Fibroblast of skin of right quadriceps (primary cell): ENCODE results near the gene GAPVD1.
"Not testable (repeated sequence)": the region's sequence is repeated elsewhere in the genome, so short reads cannot be mapped to it uniquely, and the experiment has no call there.

Experiments
- DNase-seq: peaks from one replicate; pipeline ENCODE4 v3.0.0-alpha.2; 2013

The GAPVD1 gene

DNA sequence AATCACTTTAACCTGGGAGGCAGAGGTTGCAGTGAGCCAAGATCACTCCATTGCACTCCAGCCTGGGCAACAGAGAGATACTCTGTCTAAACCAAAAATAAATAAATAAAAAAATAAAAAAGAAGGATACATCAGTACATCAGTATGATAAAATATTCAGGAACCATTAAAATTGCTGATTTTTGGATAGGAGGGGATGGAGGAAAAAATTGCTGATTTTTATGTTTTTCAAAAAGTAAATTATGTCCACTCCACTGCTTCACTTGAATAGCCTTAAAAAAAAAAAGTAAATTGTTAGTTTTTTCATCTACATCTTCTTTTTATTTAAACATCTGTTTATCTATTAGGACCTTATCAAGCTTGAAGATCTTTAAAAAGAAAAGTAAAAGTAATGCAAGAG, 7.4 kb upstream of the GAPVD1 start:
- DNase-seq = no peak

- DNase-seq = no peak
Observed at GRCh38 chr9:125255781-125256391, 5.7 kb upstream of the GAPVD1 start.

DNA sequence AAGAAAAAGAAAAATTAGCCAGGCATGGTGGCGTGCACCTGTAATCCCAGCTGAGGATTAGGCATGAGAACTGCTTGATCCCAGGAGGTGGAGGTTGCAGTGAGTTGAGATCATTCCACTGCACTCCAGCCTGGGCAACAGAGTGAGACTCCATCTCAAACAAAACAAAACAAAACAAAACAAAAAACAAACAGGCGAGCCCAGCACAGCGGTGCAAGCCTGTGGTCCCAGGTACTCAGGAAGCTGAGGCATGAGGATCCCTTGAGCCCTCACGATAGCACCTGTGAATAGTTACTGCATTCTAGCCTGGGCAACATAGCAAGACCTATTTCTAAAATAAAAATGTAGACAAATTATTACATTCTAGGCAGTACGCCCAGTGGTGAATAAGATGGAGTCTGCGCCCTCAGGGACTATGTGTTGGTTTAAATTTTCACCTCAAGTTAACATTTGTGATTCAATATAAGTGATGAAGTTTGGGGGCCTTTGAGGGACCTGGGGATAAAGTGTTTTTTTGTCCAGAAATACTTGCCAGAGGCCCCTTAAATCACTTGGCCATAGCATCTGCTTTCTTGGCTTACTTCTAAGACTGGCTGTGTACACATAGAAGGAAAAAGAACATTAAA, 3.4 kb upstream of the GAPVD1 start:
- DNase-seq = no peak

DNA sequence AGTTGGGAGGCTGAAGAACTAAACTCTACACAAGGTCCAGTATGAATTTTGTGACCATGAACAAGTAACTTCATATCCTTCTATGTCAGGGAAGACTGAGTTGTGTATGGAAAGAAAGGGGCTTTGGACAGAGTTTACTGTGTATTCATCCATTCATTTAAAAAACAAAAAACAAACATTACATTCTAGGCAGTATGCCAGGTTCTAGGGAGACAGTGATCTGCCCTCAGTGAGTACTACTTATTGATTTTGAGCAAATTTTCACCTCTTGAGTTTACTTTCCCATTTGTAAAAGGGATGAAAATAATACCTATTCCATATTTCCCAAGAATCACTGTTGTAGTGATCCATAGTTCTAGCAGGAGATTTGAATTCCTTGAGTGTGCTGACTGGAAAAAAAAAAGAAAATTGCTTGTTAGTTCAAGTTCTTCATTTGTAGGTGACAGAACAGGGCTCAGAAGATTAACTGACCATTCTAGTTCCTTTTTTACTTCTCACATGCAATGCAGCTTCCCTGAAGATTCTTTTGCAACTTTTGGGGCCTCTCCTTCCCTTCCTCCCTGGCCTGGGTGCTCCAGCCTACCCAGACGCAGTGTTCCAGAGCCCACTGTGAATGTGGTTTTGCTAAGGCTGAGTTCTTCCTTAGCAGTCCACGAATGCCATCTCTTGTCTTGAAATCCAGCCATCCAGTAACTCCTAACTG, 2.6 kb upstream of the GAPVD1 start:
- no peak for DNase-seq

- DNase-seq = no peak
Observed at GRCh38 chr9:125260561-125260960, 1.1 kb upstream of the GAPVD1 start.

GRCh38 chr9:125262294-125262991, 817 bp downstream of the GAPVD1 start:
- no peak for DNase-seq

DNA sequence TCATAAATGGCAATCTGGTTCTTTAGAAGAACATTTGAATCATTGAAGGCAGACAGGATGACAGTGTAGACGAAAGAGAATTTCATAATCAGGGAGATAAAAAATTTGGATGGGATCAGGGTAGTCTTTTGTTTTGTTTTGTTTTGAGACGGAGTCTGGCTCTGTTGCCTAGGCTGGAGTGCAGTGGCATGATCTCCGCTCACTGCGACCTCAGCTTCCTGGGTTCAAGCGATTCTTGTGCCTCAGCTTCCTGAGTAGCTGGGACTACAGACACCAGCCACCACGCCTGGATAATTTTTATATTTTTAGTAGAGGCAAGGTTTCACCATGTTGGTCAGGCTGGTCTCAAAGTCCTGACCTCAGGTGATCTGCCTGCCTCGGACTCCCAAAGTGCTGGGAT, 2.4 kb downstream of the GAPVD1 start:
- not testable (repeated sequence) for DNase-seq

GRCh38 chr9:125268394-125269013, 6.9 kb downstream of the GAPVD1 start:
- no peak for DNase-seq

GRCh38 chr9:125269014-125269397, 7.4 kb downstream of the GAPVD1 start:
- no peak for DNase-seq

DNA sequence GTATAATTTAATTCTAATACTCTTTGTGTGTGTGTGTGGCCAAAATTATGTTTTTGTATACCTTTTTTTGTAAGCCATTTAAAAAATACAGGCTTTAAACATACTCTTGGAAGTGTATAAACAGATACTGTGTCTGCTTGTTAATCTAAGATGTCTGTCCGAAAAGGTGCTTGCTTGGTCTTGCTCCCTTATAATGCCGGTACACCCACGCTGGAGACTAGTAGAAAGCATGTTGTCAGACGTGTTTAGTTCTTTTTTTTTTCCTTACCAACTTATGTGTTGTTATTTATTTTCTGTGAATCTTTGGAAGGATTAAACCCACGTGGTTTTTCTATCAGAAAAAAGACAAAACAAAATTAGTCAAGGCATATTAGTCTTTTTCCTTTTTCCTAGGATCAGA, 9.5 kb downstream of the GAPVD1 start:
- no peak for DNase-seq

GRCh38 chr9:125272697-125273096, 11.1 kb downstream of the GAPVD1 start:
- no peak for DNase-seq

- DNase-seq = no peak
Observed at GRCh38 chr9:125276771-125277170, 15.1 kb downstream of the GAPVD1 start.

- DNase-seq = no peak
Observed at GRCh38 chr9:125277411-125277810, 15.8 kb downstream of the GAPVD1 start.

- peak; percentile 14 for DNase-seq
Observed at GRCh38 chr9:125280945-125281344, 19.3 kb downstream of the GAPVD1 start.

DNA sequence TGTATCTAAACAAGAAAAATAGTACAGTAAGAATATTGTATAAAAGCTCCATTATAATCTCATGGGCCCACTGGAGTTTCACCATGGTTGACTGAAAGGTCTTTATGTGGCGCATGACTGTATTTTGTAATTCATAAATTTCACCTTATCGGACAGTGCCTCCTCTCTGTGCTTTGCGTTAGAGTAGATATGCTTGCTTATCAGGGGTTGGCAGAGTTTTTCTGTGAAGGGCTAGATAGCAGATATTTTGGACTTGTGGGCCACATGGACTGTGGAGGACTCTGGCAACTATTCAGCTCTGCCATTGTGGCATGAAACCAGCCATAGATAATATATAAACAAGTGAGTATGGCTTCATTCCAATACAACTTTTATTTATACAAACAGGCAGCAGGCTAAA, 23.2 kb downstream of the GAPVD1 start:
- DNase-seq = no peak

GRCh38 chr9:125286935-125287433, 25.4 kb downstream of the GAPVD1 start:
- DNase-seq = peak; percentile 9

DNA sequence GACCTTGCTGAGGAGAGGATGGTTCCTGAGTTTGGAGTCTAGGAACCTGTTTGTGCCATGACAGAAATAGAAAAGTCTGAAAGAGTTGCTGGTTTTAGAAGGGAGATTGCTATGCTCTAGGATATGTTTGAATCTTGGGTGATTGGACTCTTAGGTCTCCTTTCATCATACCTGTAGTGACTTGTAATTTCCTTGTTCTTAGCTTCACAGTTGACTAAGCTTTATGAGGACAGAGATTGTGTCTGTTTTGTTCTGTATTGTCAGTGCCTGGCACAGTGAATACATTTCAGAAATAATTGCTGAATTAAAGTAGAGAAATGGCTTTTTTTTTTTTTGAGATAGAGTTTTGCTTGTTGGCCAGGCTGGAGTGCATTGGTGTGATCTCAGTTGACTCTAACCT, 31.5 kb downstream of the GAPVD1 start:
- no peak for DNase-seq

DNA sequence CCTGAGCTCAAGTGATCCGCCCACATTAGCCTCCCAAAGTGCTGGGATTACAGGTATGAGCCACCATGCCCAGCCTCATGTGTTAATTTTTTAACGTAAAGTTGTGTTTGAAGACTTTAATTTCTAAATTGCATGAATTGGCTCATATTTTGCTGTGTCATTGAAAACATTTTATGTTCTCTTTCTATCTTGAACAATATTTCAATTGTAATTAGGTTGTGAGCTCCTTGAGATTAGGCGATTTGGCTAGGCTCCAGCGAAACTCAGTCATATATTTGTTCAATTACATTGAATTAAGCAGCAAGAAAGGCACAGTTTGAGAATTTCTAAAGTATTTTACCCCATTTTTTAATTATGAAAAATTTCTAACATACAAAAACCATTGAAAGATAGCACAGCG, 34.0 kb downstream of the GAPVD1 start:
- no peak for DNase-seq

- no peak for DNase-seq
Observed at GRCh38 chr9:125296843-125297372, 35.3 kb downstream of the GAPVD1 start.

GRCh38 chr9:125297917-125298316, 36.3 kb downstream of the GAPVD1 start:
- no peak for DNase-seq

GRCh38 chr9:125302241-125302640, 40.6 kb downstream of the GAPVD1 start:
- DNase-seq = no peak

DNA sequence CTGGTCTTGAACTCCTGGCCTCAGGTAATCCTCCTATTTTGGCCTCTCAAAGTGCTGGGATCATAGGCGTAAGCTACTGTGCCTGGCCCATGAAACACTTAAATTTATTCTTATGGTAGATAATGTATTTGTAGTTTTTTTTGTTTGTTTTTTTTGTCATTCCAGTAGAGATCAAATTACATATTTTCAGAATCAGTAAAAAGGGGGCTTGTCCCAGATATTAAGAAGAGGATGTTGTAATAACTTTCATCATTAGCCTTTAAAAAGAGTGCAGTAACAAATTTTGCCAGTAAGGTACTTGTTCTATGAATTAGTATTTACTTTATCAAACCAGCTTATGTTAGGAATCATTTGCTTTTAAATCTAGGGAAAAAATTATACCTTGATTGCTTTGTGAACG, 42.6 kb downstream of the GAPVD1 start:
- no peak for DNase-seq

DNA sequence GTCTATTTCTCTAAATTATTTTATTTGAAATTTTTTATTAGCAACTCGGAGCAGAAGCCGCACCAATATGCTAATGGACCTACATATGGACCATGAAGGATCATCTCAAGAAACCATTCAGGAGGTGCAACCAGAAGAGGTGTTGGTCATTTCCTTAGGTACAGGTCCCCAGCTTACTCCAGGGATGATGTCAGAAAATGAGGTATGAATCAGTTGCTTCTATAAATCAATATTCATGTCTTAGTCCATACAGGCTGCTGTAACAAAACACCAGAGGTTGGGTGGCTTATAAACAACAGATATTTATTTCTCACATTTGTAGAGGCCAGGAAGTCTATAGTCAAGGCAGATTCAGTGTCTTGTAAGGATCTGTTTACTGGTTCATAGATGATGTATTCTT, 50.8 kb downstream of the GAPVD1 start:
- DNase-seq = no peak
